ENCODE measurements around the gene AUTS2. TPM values are rescaled to one million over a fixed set of nuclear protein-coding genes. Genes with fewer than 3 reads are reported as not detected.

The AUTS2 gene
- total and polyA plus RNA-seq, 10 of the 15 experiments (the other 5 are each of a cell fraction or from before 2014, with no cell fraction given) = 6.4 to 55.6 (median 21.6) TPM

- no peak for TF ChIP-seq ZZZ3 (IDR thresholded peaks at IDR 0.05; ENCODE audit: control insufficient read depth, insufficient read length, low read depth)
- TF ChIP-seq CREM (IDR thresholded peaks at IDR 0.05; ENCODE audit: low read depth) = no peak
- peak; percentile 6 to 50; a peak in 1 of 4 replicates for TF ChIP-seq BHLHE40 (IDR thresholded peaks at IDR 0.05; ENCODE audit: borderline replicate concordance in 1 of 2, low read depth in 2 of 2, low read length in 1 of 2)
- TF ChIP-seq PAX8 (IDR thresholded peaks at IDR 0.05) = no peak
- TF ChIP-seq, protein P1, sequence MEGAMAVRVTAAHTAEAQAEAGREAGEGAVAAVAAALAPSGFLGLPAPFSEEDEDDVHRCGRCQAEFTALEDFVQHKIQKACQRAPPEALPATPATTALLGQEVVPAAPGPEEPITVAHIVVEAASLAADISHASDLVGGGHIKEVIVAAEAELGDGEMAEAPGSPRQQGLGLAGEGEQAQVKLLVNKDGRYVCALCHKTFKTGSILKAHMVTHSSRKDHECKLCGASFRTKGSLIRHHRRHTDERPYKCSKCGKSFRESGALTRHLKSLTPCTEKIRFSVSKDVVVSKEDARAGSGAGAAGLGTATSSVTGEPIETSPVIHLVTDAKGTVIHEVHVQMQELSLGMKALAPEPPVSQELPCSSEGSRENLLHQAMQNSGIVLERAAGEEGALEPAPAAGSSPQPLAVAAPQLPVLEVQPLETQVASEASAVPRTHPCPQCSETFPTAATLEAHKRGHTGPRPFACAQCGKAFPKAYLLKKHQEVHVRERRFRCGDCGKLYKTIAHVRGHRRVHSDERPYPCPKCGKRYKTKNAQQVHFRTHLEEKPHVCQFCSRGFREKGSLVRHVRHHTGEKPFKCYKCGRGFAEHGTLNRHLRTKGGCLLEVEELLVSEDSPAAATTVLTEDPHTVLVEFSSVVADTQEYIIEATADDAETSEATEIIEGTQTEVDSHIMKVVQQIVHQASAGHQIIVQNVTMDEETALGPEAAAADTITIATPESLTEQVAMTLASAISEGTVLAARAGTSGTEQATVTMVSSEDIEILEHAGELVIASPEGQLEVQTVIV (IDR thresholded peaks at IDR 0.05; ENCODE audit: borderline replicate concordance, partially characterized antibody) = no peak
- TF ChIP-seq POU2F2 (IDR thresholded peaks at IDR 0.05; ENCODE audit: borderline replicate concordance, low read depth, low read length) = no peak
- no peak for TF ChIP-seq POLR2AphosphoS2 (IDR thresholded peaks at IDR 0.05; ENCODE audit: low read depth, low read length)
- no peak for TF ChIP-seq GABPA (IDR thresholded peaks at IDR 0.05; ENCODE audit: low read depth)
- TF ChIP-seq BCLAF1 (IDR thresholded peaks at IDR 0.05) = no peak
- TF ChIP-seq MTA2 (IDR thresholded peaks at IDR 0.05; ENCODE audit: low read depth) = no peak
- no peak for TF ChIP-seq CEBPB (IDR thresholded peaks at IDR 0.05; ENCODE audit: borderline replicate concordance in 1 of 2, low read depth in 2 of 2, low read length in 2 of 2)
- TF ChIP-seq BMI1 (IDR thresholded peaks at IDR 0.05; ENCODE audit: borderline replicate concordance) = peak; percentile 83
- TF ChIP-seq STAT3 (IDR thresholded peaks at IDR 0.05; ENCODE audit: low read depth, low read length) = no peak
- no peak for TF ChIP-seq SPI1 (IDR thresholded peaks at IDR 0.05; ENCODE audit: borderline replicate concordance, insufficient read depth, low read depth, low read length)
- no peak; the same call in 1 of the 2 replicates for TF ChIP-seq USF2 (IDR thresholded peaks at IDR 0.05; ENCODE audit: borderline replicate concordance, low read depth, low read length)
- TF ChIP-seq CHD1 (IDR thresholded peaks at IDR 0.05; ENCODE audit: low read depth, low read length) = no peak
- TF ChIP-seq NFXL1 (IDR thresholded peaks at IDR 0.05; ENCODE audit: borderline replicate concordance) = no peak
- TF ChIP-seq TCF12 (IDR thresholded peaks at IDR 0.05; ENCODE audit: low read depth, low read length) = no peak
These were observed 1016.2 kb downstream of the AUTS2 start (continued) for GRCh38 chr7:70614237-70615045.

Measured in GM12878 (cell line).